ENCODE measurements around the gene PHETA2. TPM values are rescaled to one million over a fixed set of nuclear protein-coding genes. Genes with fewer than 3 reads are reported as not detected.

Gene PHETA2
- total and polyA plus RNA-seq, 2 of the 8 experiments (the other 6 are each of a cell fraction or from before 2014, with no cell fraction given) = 7.4 to 7.6 TPM

DNA sequence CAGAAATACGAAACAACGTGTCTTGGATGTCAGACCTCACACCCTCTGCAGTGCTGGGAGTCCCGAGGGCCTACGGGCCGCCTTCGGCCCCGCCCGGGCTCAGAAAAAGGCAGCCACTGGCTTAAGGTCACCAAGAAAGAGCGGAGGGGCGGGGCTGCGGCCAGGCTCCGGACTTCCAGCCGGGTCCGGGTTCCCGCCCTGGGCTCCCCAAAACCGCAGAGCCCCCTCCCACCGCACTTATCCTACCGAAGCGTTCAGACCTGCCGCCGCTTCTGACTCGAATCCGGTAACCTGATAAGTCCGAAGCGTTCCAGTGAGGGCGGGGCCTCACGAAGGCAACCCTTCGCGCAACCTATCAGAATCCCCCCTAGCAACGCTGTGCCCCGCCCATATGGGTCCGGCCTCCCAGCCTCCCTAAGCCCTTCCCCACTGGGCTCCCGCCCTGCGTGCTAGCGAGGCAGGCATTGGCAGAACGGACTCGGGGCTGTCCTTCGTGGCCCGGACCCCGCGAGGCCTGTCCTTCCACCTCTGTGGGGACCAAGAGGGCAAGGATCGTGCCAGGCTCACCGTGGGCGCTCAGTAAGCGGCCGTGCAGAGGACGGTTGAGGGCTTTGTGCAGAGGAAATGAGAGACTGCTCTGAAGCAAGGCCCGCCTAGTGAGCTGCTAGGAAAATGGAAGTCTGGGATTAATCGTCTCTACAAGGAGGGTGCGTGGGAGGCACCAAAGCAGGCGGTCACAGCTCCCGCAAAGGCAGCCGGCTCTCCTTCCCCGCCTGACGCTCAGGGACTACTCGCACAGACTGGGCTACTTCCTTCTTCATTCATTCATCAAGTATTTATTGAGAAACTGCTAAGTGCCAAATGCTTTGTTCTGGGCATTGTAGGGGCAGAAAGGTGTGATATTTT is 3.3 kb upstream of the PHETA2 start, which contains the start of gene NAGA (continued):
- no peak for TF ChIP-seq POU5F1 (IDR thresholded peaks at IDR 0.05; ENCODE audit: low read depth, low read length)
- peak; percentile 54 for TF ChIP-seq ASH2L (IDR thresholded peaks at IDR 0.05; ENCODE audit: low read length)
- TF ChIP-seq TAF1 (IDR thresholded peaks at IDR 0.05; ENCODE audit: low read depth, low read length) = peak; percentile 51
- no peak for TF ChIP-seq CTBP2 (IDR thresholded peaks at IDR 0.05; ENCODE audit: borderline replicate concordance, insufficient read depth, insufficient read length, low read length)
- TF ChIP-seq, protein P1, sequence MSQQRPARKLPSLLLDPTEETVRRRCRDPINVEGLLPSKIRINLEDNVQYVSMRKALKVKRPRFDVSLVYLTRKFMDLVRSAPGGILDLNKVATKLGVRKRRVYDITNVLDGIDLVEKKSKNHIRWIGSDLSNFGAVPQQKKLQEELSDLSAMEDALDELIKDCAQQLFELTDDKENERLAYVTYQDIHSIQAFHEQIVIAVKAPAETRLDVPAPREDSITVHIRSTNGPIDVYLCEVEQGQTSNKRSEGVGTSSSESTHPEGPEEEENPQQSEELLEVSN (IDR thresholded peaks at IDR 0.05) = peak; percentile 94
- TF ChIP-seq SIRT6 (IDR thresholded peaks at IDR 0.05; ENCODE audit: low read length) = no peak
- TF ChIP-seq KDM4A (IDR thresholded peaks at IDR 0.05; ENCODE audit: low read depth, low read length, severe bottlenecking) = peak; percentile 31
- no peak for TF ChIP-seq ZNF274 (IDR thresholded peaks at IDR 0.05; ENCODE audit: borderline replicate concordance, extremely low read depth, low read length)
- TF ChIP-seq EGR1 (IDR thresholded peaks at IDR 0.05; ENCODE audit: borderline replicate concordance, low read depth, low read length) = no peak
- no peak; the same call in 1 of the 2 replicates for TF ChIP-seq GABPA (IDR thresholded peaks at IDR 0.05; ENCODE audit: borderline replicate concordance, insufficient read depth, low read length)
- TF ChIP-seq EP300 (IDR thresholded peaks at IDR 0.05; ENCODE audit: borderline replicate concordance in 1 of 2, low read depth in 2 of 2, low read length in 2 of 2) = no peak
- no peak for TF ChIP-seq TEAD4 (IDR thresholded peaks at IDR 0.05; ENCODE audit: low read depth, low read length)
- TF ChIP-seq SIX5 (IDR thresholded peaks at IDR 0.05; ENCODE audit: low read depth, low read length) = no peak
- TF ChIP-seq GTF2F1 (IDR thresholded peaks at IDR 0.05; ENCODE audit: borderline replicate concordance, low read depth, low read length) = no peak
- TF ChIP-seq RNF2 (IDR thresholded peaks at IDR 0.05; ENCODE audit: borderline replicate concordance, low read depth, low read length, missing control alignments, poor library complexity, severe bottlenecking) = peak; percentile 50
- no peak for TF ChIP-seq HDAC6 (IDR thresholded peaks at IDR 0.05; ENCODE audit: low read depth, low read length)
- TF ChIP-seq CBX5 (IDR thresholded peaks at IDR 0.05; ENCODE audit: low read depth, low read length) = no peak
- peak; percentile 76 for TF ChIP-seq POLR2AphosphoS5 (IDR thresholded peaks at IDR 0.05; ENCODE audit: low read depth, low read length)
- TF ChIP-seq YY1 (IDR thresholded peaks at IDR 0.05; ENCODE audit: low read depth, low read length) = no peak
- peak; percentile 60; the same call in 1 of the 2 replicates for TF ChIP-seq TBP (IDR thresholded peaks at IDR 0.05; ENCODE audit: low read depth, low read length)
- no peak for TF ChIP-seq JUN (IDR thresholded peaks at IDR 0.05; ENCODE audit: low read depth, low read length)
- no peak for TF ChIP-seq BCL11A (IDR thresholded peaks at IDR 0.05; ENCODE audit: low read depth in 2 of 2, low read length in 2 of 2)
- peak; percentile 54; the same call in 1 of the 2 replicates for TF ChIP-seq SP1 (IDR thresholded peaks at IDR 0.05; ENCODE audit: low read depth, low read length)

All from H1 (cell line).